SU-DHL-6 (cell line): ENCODE data around the gene C8A.
A peak's percentile ranks its signal among the peaks of the same experiment; 100 is the strongest.

ENCODE experiments used
- H2AFZ ChIP-seq: fragments of 200-600 bp; sonication (generic); 2 replicates; pipeline ENCODE4 v1.6.1; 2014; ENCODE audit warnings: low read depth, mild to moderate bottlenecking, moderate library complexity, mixed read lengths, antibody characterized with exemption, low read length; ENCODE audit not compliant: severe bottlenecking
- H3F3A ChIP-seq: fragments of 200-600 bp; shearing (Covaris generic); 2 replicates; pipeline ENCODE4 v1.6.0; 2016; ENCODE audit warnings: antibody characterized with exemption, mild to moderate bottlenecking; ENCODE audit not compliant: insufficient read depth
- H3K27ac ChIP-seq: fragments of 200-600 bp; sonication (generic); 2 replicates; pipeline ENCODE4 v1.5.1; 2016; ENCODE audit warnings: low read depth, mild to moderate bottlenecking, low read length, moderate library complexity, mixed read lengths
- H3K27me3 ChIP-seq: fragments of 200-600 bp; sonication (generic), shearing (Covaris generic); 2 replicates; pipeline ENCODE4 v1.6.0; 2014; ENCODE audit warnings: mild to moderate bottlenecking, low read length
- H3K36me3 ChIP-seq: fragments of 200-600 bp; sonication (generic); 2 replicates; pipeline ENCODE4 v1.6.1; 2014; ENCODE audit warnings: mild to moderate bottlenecking, low read length, mixed read lengths
- H3K4me2 ChIP-seq: fragments of 300-600, 200-600 bp; shearing (Covaris generic), sonication (generic); 2 replicates; pipeline ENCODE4 v1.6.0; 2014; ENCODE audit warnings: low read length, low read depth, mild to moderate bottlenecking; ENCODE audit not compliant: poor library complexity, severe bottlenecking
- H3K4me3 ChIP-seq: fragments of 200-600 bp; sonication (generic); 2 replicates; pipeline ENCODE4 v1.5.1; 2014; ENCODE audit warnings: antibody characterized with exemption, low read length, mild to moderate bottlenecking, mixed read lengths; ENCODE audit not compliant: insufficient read depth, poor library complexity, severe bottlenecking
- H3K79me2 ChIP-seq: fragments of 200-600 bp; sonication (generic); 2 replicates; pipeline ENCODE4 v1.6.1; 2014; ENCODE audit warnings: mild to moderate bottlenecking, low read length, moderate library complexity; ENCODE audit not compliant: insufficient read depth
- H3K9ac ChIP-seq: fragments of 200-600 bp; sonication (generic); 2 replicates; pipeline ENCODE4 v1.7.0; 2014; ENCODE audit warnings: mild to moderate bottlenecking, low read length
- H3K9me2 ChIP-seq: fragments of 200-600 bp; sonication (generic); replicated peaks from 2 replicates; pipeline ENCODE4 v1.6.1; 2014; ENCODE audit warnings: low read length; ENCODE audit not compliant: insufficient read depth
- H3K9me3 ChIP-seq: fragments of 200-600 bp; sonication (generic); 2 replicates; pipeline ENCODE4 v1.6.1; 2014; ENCODE audit warnings: low read length, mixed read lengths; ENCODE audit not compliant: insufficient read depth
- H4K20me1 ChIP-seq: fragments of 200-600 bp; sonication (generic); 2 replicates; pipeline ENCODE4 v1.6.1; 2014; ENCODE audit warnings: low read depth, mild to moderate bottlenecking, antibody characterized with exemption, low read length, moderate library complexity, mixed read lengths
- CTCF ChIP-seq: fragments of 200-600 bp; sonication (generic); IDR thresholded peaks from one replicate; pipeline ENCODE4 v1.5.1; 2017; ENCODE audit warnings: antibody characterized with exemption, mild to moderate bottlenecking, low read length, moderate library complexity; ENCODE audit not compliant: insufficient read depth, poor library complexity, severe bottlenecking
- EZH2phosphoT487 ChIP-seq: fragments of 200-600 bp; sonication (generic), shearing (Covaris generic); conservative IDR thresholded peaks from 2 replicates; pipeline ENCODE4 v1.6.1; 2018; ENCODE audit warnings: mild to moderate bottlenecking, antibody characterized with exemption, low read length, moderate library complexity, mixed read lengths

C8A gene

GRCh38 chr1:56827711-56828110 lies 26.9 kb upstream of the C8A start:
- no peaks in the 10 kb centered on the region for H3F3A ChIP-seq
- H3K27me3 ChIP-seq, result no peaks in the 10 kb centered on the region
- no peaks in the 10 kb centered on the region for H4K20me1 ChIP-seq
- no peaks in the 10 kb centered on the region for H3K9me3 ChIP-seq
- no peaks in the 10 kb centered on the region for H3K9me2 ChIP-seq
- H3K9ac ChIP-seq, result no peak overlapping the region
- no peak overlapping the region for H3K4me2 ChIP-seq
- no peaks in the 10 kb centered on the region for H3K36me3 ChIP-seq
- H2AFZ ChIP-seq, result no peak overlapping the region
- no peaks in the 10 kb centered on the region for H3K79me2 ChIP-seq
- H3K27ac ChIP-seq, result no peak overlapping the region
- TF ChIP-seq CTCF (no peak), EZH2phosphoT487 (no peak)
- H3K4me3 ChIP-seq, result no peak overlapping the region

GRCh38 chr1:56830052-56830451 lies 24.5 kb upstream of the C8A start:
- H3K27ac ChIP-seq, result no peak overlapping the region
- no peaks in the 10 kb centered on the region for H4K20me1 ChIP-seq
- H3K36me3 ChIP-seq, result no peaks in the 10 kb centered on the region
- TF ChIP-seq CTCF (no peak), EZH2phosphoT487 (no peak)
- no peak overlapping the region for H3K4me3 ChIP-seq
- H3K27me3 ChIP-seq, result no peaks in the 10 kb centered on the region
- no peaks in the 10 kb centered on the region for H3F3A ChIP-seq
- no peak overlapping the region for H3K4me2 ChIP-seq
- H3K79me2 ChIP-seq, result no peaks in the 10 kb centered on the region
- no peak overlapping the region for H2AFZ ChIP-seq
- no peaks in the 10 kb centered on the region for H3K9me2 ChIP-seq
- no peak overlapping the region for H3K9ac ChIP-seq
- H3K9me3 ChIP-seq, result no peaks in the 10 kb centered on the region

- Histone ChIP-seq H3K79me2 (no peaks in the 10 kb centered on the region), H3K9ac (no peak overlapping the region), H3K9me2 (no peaks in the 10 kb centered on the region), H2AFZ (no peak overlapping the region), H3K4me3 (no peak overlapping the region), H3K27me3 (no peaks in the 10 kb centered on the region), H3K9me3 (no peaks in the 10 kb centered on the region), H3K36me3 (no peaks in the 10 kb centered on the region), H3K27ac (no peak overlapping the region), H4K20me1 (no peaks in the 10 kb centered on the region), H3F3A (no peaks in the 10 kb centered on the region), H3K4me2 (no peak overlapping the region)
- TF ChIP-seq EZH2phosphoT487, result no peak
- peak; percentile 85 for TF ChIP-seq CTCF
Observed at GRCh38 chr1:56831871-56832693, 22.5 kb upstream of the C8A start.
